ENCODE measurements around the gene CTNNAL1.
"Not testable (repeated sequence)": the region's sequence is repeated elsewhere in the genome, so short reads cannot be mapped to it uniquely, and the experiment has no call there.

CTNNAL1 gene

GRCh38 chr9:108933231-108933717 is 80.0 kb downstream of the CTNNAL1 start:
- peak; percentile 29 for DNase-seq (ENCODE audit: low spot score)

DNA sequence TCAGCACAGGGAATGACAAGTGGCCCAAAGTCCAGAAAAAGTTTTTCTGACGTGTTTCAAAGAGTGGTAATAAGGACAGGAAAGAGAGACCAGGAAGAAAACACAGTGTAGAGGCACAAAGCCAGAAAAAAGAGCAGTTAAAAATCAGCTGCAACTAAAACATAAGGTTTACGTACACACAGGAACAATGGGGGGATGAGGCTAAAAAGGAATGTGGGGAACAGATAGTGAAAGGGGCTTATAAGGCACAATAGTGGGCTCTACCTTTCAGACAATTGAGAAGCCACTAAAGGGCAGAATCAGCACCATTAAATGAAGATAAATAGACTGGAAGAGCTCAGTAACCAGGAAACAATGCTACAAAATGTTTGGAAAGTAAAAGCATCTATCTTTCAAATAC is 84.9 kb downstream of the CTNNAL1 start:
- DNase-seq (ENCODE audit: low spot score) = no peak

DNA sequence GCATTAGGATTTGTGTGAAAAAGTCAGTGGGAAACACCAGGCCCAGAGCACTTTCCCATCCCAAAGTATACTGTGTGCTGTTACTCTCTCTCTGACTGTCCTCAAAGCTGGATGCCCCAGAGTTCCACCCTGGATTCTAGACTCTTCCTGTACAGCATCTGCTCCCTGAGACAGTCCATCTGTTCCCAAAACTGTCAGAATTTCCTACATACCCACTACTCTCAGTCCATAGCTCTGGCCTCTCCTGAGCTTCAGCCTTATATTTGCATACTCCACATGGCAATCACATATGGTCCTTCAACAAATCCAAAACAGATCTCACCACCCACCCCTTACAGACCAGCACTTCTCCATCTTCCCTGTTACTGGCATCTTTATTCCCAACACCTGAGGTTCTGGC is 88.8 kb downstream of the CTNNAL1 start:
- DNase-seq (ENCODE audit: low spot score) = no peak

GRCh38 chr9:108921200-108921599 is 92.1 kb downstream of the CTNNAL1 start:
- no peak for DNase-seq (ENCODE audit: low spot score)

GRCh38 chr9:108920401-108920800 is 92.9 kb downstream of the CTNNAL1 start:
- not testable (repeated sequence) for DNase-seq (ENCODE audit: low spot score)

DNA sequence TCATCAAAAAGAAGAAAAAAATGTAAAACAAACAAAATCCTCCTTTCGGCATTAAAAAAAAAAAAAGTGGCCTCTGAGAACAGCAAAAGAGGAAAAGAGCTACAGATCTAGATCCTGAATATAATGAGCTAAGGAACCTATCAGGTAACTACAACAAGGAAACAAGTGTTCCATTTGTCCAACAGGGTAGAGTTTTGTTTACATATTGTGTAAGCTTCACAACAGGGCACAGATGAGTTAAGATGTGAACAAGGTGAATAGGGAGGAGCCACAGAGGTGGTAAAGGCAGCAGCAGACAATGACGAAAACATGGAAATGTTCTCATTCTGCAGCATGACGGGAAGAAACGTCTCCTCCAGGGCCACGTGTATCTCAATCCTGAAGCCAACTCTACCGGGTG is 93.8 kb downstream of the CTNNAL1 start:
- no peak for DNase-seq (ENCODE audit: low spot score)

GRCh38 chr9:108913391-108913790 is 99.9 kb downstream of the CTNNAL1 start:
- no peak for DNase-seq (ENCODE audit: low spot score)

DNA sequence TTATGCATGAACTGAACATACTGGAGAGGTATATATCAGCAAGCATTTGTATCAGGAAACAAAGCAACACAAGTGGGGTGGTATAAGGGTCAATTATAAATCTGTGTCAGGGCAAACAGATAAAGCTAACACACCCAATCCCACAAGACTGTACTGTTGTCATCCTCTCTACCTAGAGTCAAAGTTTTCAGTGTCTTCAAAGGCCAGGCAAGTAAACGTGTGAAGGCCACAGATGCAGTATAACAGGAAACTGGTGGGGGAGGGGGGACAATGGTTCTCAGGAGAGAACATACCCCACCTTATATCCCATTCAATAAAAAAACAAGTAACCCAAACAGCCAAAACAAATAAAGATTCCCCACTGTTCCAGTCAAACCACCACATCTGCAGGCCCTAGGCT is 101.5 kb downstream of the CTNNAL1 start:
- no peak for DNase-seq (ENCODE audit: low spot score)

GRCh38 chr9:108910914-108911313 is 102.4 kb downstream of the CTNNAL1 start:
- no peak for DNase-seq (ENCODE audit: low spot score)

GRCh38 chr9:108910402-108910801 is 102.9 kb downstream of the CTNNAL1 start:
- DNase-seq (ENCODE audit: low spot score) = no peak

- no peak for DNase-seq (ENCODE audit: low spot score)
Measured at GRCh38 chr9:108905494-108905893, 107.8 kb downstream of the CTNNAL1 start.

DNA sequence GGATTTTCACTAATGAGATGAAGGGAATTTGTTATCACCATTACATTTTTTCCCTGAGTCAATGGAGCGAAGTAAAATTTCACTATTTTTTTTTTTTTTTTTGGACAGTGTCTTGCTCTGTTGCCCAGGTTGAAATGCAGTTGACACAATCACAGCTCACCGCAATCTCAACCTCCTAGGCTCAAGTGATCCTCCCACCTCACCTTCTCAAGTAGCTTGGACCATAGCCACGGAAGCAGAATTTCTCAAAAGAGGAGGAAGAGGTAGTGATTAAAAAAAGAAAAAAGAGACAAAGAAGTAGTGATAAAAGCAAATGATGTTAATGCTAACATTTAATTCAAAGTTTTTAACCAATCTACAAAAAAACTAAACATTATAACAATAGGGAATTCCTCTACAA is 109.1 kb downstream of the CTNNAL1 start:
- DNase-seq (ENCODE audit: low spot score) = no peak

DNA sequence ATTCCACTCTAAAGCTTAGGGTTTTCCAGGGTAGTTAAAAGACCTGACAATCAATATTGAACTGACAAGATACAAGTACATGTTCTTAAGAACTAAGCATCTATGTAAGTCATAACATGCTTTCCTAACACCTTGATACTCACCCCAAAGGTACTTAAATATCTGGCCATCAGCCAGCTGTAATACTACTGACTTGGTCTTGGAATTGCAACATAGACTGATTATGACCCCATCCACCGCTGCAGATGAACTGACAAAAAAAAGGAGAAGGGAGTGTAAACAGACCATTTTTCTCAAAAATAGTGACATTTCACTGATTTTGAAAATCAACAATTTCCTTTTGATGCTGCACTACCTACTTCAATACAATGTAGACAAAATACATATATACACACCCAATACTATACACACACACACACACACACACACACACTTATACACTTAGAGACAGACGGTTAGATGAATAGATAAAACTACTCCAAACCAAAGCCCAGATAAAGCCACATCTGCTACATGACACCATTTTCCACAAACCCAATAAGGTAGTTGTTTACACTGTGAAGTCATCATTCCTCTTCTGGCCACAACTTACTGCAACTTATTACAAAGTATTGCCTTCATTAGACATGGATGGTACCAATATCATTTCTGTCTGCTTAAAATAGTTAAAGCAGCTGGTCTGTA is 109.7 kb downstream of the CTNNAL1 start:
- no peak for DNase-seq (ENCODE audit: low spot score)

DNA sequence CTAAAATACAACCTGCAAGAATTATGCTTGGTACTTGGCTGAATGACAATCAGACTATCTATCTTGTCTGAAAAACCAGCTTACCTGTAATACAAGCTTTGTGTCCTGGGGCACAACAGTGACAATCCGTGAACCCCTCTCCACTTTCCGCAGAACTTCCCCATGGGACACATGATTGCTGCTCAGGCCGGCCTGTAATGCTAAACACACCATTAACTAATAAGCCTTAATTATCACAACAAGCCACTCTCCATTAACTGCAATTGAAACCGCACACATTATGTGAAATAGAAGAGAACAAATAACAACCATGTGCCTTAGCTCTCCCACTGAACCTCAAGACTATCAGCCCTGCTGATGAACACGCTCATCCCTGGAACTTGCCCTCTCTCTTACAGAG is 113.1 kb downstream of the CTNNAL1 start:
- no peak for DNase-seq (ENCODE audit: low spot score)

- DNase-seq (ENCODE audit: low spot score) = not testable (repeated sequence)
Measured at GRCh38 chr9:108899023-108899695, 114.1 kb downstream of the CTNNAL1 start.

- DNase-seq (ENCODE audit: low spot score) = no peak
Measured at GRCh38 chr9:108897324-108898096, 115.8 kb downstream of the CTNNAL1 start.

DNA sequence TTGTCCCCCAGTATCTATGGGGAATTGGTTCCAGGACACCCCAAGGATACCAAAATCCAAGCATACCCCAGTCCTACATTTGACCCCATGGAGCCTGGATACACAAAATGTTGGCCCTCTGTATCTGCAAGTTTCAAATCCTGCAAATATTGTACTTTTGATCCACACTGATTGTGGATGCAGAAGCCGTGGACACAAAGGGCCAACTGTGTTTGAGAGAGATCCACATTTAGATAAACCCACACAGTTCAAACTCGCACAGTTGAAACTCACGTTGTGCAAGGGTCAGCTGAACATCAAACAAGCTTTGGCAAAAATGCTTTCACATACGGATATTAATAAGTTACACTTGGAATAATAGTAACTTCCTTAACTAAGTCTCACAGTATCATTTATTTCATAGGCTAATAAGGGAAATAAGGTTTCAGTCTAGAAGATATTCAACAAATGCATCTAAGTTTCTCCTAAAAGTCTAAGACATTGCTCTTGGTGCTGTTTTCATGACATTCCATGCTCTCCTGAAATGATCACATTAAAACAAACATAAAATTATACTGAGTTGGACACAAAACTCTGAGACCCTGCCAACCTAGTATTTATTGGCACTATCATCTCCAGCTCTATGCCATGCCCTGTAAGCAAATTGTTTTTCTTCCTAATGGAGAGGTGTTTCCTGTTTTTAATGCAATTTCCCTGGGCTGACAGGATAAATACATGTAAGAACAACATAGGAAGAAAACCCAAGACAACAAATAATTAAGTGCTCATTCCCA is 118.9 kb downstream of the CTNNAL1 start:
- DNase-seq (ENCODE audit: low spot score) = peak; percentile 25

Measured in pons (tissue), 1 donor.